GM23248 (cell line): ENCODE data around the gene FAM131C.

Experiments used
- EZH2 ChIP-seq: fragments of 200-600 bp; sonication (generic); IDR thresholded peaks from 2 replicates; pipeline ENCODE4 v1.6.1; 2018; ENCODE audit warnings: antibody characterized with exemption, mild to moderate bottlenecking; ENCODE audit not compliant: insufficient read depth, poor library complexity, severe bottlenecking
- EZH2phosphoT487 ChIP-seq: fragments of 200-600 bp; sonication (generic); IDR thresholded peaks from 2 replicates; pipeline ENCODE4 v1.6.1; 2018; ENCODE audit warnings: antibody characterized with exemption, moderate library complexity, mild to moderate bottlenecking, low read depth; ENCODE audit not compliant: insufficient read depth

DNA sequence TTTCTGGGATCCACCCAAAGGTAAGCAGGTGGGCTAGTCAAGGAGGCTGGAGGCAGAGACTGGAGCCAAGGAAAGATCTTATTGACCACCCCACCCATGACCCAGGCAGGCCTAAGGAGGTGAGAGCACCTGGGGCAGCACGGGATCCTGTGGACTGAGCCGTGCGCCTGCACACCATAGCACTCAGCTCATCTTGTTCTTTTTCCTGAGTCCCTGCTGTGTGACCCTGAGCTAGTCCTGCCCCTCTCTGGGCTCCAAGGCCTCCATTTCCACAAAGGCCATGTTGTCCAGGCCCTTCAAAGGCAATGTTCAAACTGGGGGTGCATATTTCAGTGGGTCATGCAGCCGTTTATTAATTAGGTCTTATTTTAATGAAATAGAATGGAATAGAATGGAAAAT, 7.2 kb downstream of the FAM131C start:
- TF ChIP-seq EZH2phosphoT487 (no peak), EZH2 (no peak)
